Endothelial cell of umbilical vein (primary cell): ENCODE data around the gene CDCP2.

Experiments used
- CTCF ChIP-seq, 2 donors: IDR thresholded peaks; 1 replicate in 1 of 2; 2 replicates in 1 of 2; pipeline ENCODE4 v1.5.1; 2011; ENCODE audit warnings: low read length in 2 of 2, mild to moderate bottlenecking in 2 of 2, moderate library complexity in 2 of 2, control low read depth in 1 of 2, inconsistent platforms in 1 of 2, low read depth in 1 of 2; ENCODE audit not compliant: insufficient read depth in 1 of 2; ENCODE audit errors: extremely low read depth in 1 of 2
- EZH2 ChIP-seq: IDR thresholded peaks from 2 replicates; pipeline ENCODE4 v1.6.1; 2012; ENCODE audit warnings: borderline replicate concordance, low read depth, mild to moderate bottlenecking, moderate library complexity, low read length, inconsistent platforms; ENCODE audit not compliant: severe bottlenecking
- FOS ChIP-seq: IDR thresholded peaks from 2 replicates; pipeline ENCODE4 v1.6.1; 2011; ENCODE audit warnings: mild to moderate bottlenecking, low read length, moderate library complexity, borderline replicate concordance; ENCODE audit not compliant: insufficient read depth
- JUN ChIP-seq: IDR thresholded peaks from 2 replicates; pipeline ENCODE4 v1.6.1; 2011; ENCODE audit warnings: borderline replicate concordance, low read depth; ENCODE audit not compliant: insufficient read length, insufficient read depth
- MAX ChIP-seq: IDR thresholded peaks from 2 replicates; pipeline ENCODE4 v1.6.1; 2011; ENCODE audit not compliant: insufficient read depth, insufficient read length
- MYC ChIP-seq: IDR thresholded peaks from one replicate; pipeline ENCODE4 v1.6.1; 2011; ENCODE audit warnings: mild to moderate bottlenecking, low read depth, low read length
- POLR2A ChIP-seq: IDR thresholded peaks from 2 replicates; pipeline ENCODE4 v1.6.1; 2012; ENCODE audit warnings: low read depth, mild to moderate bottlenecking, control low read depth, low read length
- POLR2AphosphoS5 ChIP-seq: IDR thresholded peaks from 2 replicates; pipeline ENCODE4 v1.6.1; 2012; ENCODE audit warnings: low read depth, mild to moderate bottlenecking, control low read depth, low read length, moderate library complexity; ENCODE audit not compliant: insufficient read depth

GRCh38 chr1:54152696-54153095 lies at the start of gene CDCP2:
- TF ChIP-seq POLR2AphosphoS5 (no peak), EZH2 (no peak), CTCF (IDR thresholded peaks at IDR 0.05; ENCODE audit: extremely low read depth in 1 of 2, insufficient read depth in 1 of 2, low read depth in 1 of 2, low read length in 2 of 2) (no peak), POLR2A (no peak), MAX (no peak), FOS (no peak), JUN (no peak), MYC (no peak)
